Natural killer cell (primary cell): ENCODE data around the gene NUBPL. TPM values are rescaled to one million over a fixed set of nuclear protein-coding genes. Genes with fewer than 3 reads are reported as not detected.
"Not testable (repeated sequence)": the region's sequence is repeated elsewhere in the genome, so short reads cannot be mapped to it uniquely, and the experiment has no call there.

ENCODE experiments used
- ATAC-seq, 3 donors: fragments of 150-1000 bp in 2 of 3; fragments of 200-7000 bp in 1 of 3; cut with Tn5 transposase; 1 replicate in 1 of 3; 2 replicates in 2 of 3; pipeline ENCODE4 v1.10.0; 2021; ENCODE audit warnings: mild to moderate bottlenecking in 2 of 3, moderate library complexity in 2 of 3
- DNase-seq, 2 donors: peaks; one replicate each; pipeline versions ENCODE4 v3.0.0 to v3.0.0-alpha.2; 2013 to 2021; ENCODE audit warnings: mixed read lengths in 1 of 2
- H3K27ac ChIP-seq: one replicate; pipeline ENCODE4 v1.5.1; 2013; ENCODE audit warnings: mild to moderate bottlenecking, low read length
- H3K27me3 ChIP-seq: one replicate; pipeline ENCODE4 v1.6.1; 2013; ENCODE audit warnings: low read length; ENCODE audit not compliant: control insufficient read depth, insufficient read depth
- H3K36me3 ChIP-seq: one replicate; pipeline ENCODE4 v1.6.1; 2013; ENCODE audit warnings: low read length; ENCODE audit not compliant: control insufficient read depth, insufficient read depth
- H3K4me1 ChIP-seq: one replicate; pipeline ENCODE4 v1.6.1; 2013; ENCODE audit warnings: low read length; ENCODE audit not compliant: control insufficient read depth, insufficient read depth
- H3K4me3 ChIP-seq: one replicate; pipeline ENCODE4 v1.5.1; 2013; ENCODE audit warnings: low read length
- H3K9me3 ChIP-seq: one replicate; pipeline ENCODE4 v1.6.1; 2013; ENCODE audit warnings: low read length; ENCODE audit not compliant: control insufficient read depth, insufficient read depth
- H3K27ac Mint-ChIP-seq, 2 donors: one replicate each; pipeline ENCODE4 v1.8.0; 2022; ENCODE audit warnings: mild to moderate bottlenecking in 2 of 2, mixed read lengths in 2 of 2, moderate library complexity in 1 of 2
- H3K27me3 Mint-ChIP-seq, 2 donors: one replicate each; pipeline ENCODE4 v1.8.0; 2022; ENCODE audit warnings: low read depth in 2 of 2, mixed read lengths in 2 of 2
- H3K36me3 Mint-ChIP-seq: one replicate; pipeline ENCODE4 v1.8.0; 2022; ENCODE audit warnings: mixed read lengths
- H3K4me1 Mint-ChIP-seq, 2 donors: one replicate each; pipeline ENCODE4 v1.8.0; 2022; ENCODE audit warnings: mixed read lengths in 2 of 2
- H3K4me3 Mint-ChIP-seq: one replicate; pipeline ENCODE4 v1.8.0; 2022; ENCODE audit warnings: mild to moderate bottlenecking, moderate library complexity, mixed read lengths
- H3K9me3 Mint-ChIP-seq, 2 donors: one replicate each; pipeline ENCODE4 v1.8.0; 2022; ENCODE audit warnings: mixed read lengths in 2 of 2
- WGBS: methylation state at CpG from one replicate; pipeline ENCODE4 v1.1.7; 2013; ENCODE audit warnings: missing lambda C conversion rate; ENCODE audit not compliant: insufficient coverage; 5-methylcytosine and 5-hydroxymethylcytosine counted together
- intact Hi-C: fragments of 100-400 bp; cut with micrococcal nuclease; formaldehyde crosslinking; loops from one replicate; pipeline ENCODE4 v1.14.2; 2022
- total RNA-seq, 4 donors: library from RNA; stranded (reverse); fragments of 120-200 nt in 1 of 4; gene quantifications; one replicate each; pipeline versions ENCODE4 v1.2.3 to v1.2.4, GENCODE V29; 2013 to 2022
- TF ChIP-seq, protein P1 (sequence below): fragments of 200-600 bp; IDR thresholded peaks from one replicate; pipeline ENCODE4 v1.8.0; 2022; ENCODE audit warnings: antibody characterized with exemption

NUBPL gene
- total RNA-seq, 3 donors from 2014 or later (not counting 1 experiment from before 2014, with no cell fraction given): 7.1 to 8.5 (median 7.5) TPM

DNA sequence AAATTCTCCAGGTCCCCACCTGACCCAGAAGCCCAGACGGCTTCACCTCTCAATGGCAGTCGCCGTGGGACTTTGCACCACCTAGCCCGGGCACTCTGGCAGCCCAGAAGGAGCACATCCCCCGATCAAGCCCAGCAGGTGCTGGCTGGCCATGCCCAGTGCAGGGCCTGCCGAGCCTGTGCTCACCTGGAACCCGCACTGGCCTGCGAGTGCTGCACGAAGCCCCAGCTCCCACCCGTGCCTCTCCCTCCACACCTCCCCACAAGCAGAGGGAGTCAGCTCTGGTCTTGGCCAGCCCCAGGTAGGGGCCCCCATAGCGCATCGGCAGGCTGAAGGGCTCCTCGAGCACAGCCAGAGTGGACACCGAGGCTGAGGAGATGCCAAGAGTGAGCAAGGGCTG is 144.5 kb downstream of the NUBPL start:
- Histone ChIP-seq H3K9me3 (peaks cover 9% of the 10 kb centered on the region), H3K27me3 (no peaks in the 10 kb centered on the region), H3K36me3 (peaks cover 2% of the 10 kb centered on the region), H3K4me1 (no peaks in the 10 kb centered on the region), H3K4me3 (no peak overlapping the region), H3K27ac (no peak overlapping the region)
- ATAC-seq: no peak
- H3K36me3 Mint-ChIP-seq: peaks cover 12% of the 10 kb centered on the region
- WGBS: 93% methylated on average over 13 of the region's 14 CpGs
- TF ChIP-seq, protein P1, sequence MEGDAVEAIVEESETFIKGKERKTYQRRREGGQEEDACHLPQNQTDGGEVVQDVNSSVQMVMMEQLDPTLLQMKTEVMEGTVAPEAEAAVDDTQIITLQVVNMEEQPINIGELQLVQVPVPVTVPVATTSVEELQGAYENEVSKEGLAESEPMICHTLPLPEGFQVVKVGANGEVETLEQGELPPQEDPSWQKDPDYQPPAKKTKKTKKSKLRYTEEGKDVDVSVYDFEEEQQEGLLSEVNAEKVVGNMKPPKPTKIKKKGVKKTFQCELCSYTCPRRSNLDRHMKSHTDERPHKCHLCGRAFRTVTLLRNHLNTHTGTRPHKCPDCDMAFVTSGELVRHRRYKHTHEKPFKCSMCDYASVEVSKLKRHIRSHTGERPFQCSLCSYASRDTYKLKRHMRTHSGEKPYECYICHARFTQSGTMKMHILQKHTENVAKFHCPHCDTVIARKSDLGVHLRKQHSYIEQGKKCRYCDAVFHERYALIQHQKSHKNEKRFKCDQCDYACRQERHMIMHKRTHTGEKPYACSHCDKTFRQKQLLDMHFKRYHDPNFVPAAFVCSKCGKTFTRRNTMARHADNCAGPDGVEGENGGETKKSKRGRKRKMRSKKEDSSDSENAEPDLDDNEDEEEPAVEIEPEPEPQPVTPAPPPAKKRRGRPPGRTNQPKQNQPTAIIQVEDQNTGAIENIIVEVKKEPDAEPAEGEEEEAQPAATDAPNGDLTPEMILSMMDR: no peak
- H3K27me3 Mint-ChIP-seq: no peaks in the 10 kb centered on the region
- intact Hi-C loops: no loop called here
- H3K4me3 Mint-ChIP-seq: no peak overlapping the region
- no peak overlapping the region for H3K27ac Mint-ChIP-seq
- H3K9me3 Mint-ChIP-seq: peaks cover 2 to 10% of the 10 kb centered on the region in 2 donors
- no peaks in the 10 kb centered on the region for H3K4me1 Mint-ChIP-seq
- DNase-seq: no peak

DNA sequence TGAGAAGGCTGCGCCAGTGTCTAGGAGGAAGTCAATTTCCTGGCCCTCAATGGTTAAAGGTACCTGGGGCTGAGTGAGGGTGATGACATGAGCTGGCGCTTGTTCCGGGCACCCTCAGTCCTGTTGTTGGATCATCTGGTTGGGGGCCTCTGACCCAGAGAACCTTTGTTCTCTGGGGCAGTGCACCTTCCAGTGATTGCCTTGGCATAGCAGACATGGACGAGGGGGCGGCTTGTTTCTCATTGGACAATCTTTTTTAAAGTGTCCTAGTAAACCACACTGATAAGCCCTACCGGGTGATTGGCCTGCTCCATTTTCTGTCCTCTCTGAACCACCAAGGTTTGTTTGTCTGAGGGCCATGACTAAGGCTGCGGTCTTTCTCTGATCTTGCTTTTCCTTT is 147.5 kb downstream of the NUBPL start:
- intact Hi-C loops, H3K36me3 Mint-ChIP-seq, ATAC-seq, H3K9me3 ChIP-seq, H3K27ac ChIP-seq, DNase-seq, H3K36me3 ChIP-seq, H3K4me3 ChIP-seq, H3K4me3 Mint-ChIP-seq, H3K4me1 ChIP-seq, H3K27me3 ChIP-seq, H3K9me3 Mint-ChIP-seq, H3K4me1 Mint-ChIP-seq, H3K27ac Mint-ChIP-seq, H3K27me3 Mint-ChIP-seq: not testable (repeated sequence)
- WGBS: over 99% methylated on average over 7 of the region's 7 CpGs

DNA sequence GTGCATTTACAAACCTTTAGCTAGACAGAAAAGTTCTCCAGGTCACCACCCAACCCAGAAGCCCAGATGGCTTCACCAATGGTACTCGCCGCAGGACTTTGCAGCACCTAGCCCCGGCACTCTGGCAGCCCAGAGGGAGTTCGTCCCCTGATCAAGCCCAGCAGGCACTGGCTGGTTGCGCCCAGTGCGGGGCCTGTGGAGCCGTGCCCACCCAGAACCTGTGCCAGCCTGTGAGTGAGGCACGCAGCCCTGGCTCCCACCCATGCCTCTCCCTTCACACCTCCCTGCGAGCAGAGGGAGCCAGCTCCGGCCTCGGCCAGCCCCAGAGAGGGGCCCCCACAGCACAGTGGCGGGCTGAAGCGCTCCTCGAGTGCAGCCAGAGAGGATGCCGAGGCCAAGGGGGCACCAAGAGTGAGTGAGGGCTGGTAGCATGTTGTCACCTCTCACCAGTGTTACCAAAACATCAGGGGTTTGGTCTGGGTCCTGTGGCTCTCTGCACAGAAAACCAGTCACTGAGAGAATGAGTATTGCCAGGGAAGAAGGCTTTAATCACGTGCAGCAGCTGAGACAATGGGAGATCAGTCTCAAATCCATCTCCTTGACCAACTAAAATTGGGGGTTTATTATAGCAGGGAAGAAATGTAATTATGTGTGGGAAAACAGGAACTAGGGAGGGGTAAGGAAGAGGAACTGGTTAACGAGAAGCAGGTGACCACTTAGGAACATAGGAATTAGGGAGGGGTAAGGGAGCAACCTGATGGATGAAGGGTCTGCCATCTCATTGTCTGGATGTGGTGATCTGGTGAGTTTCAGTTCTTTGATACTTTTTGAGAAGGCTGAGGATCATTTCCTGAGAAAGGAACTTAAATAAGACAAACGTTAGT is 151.3 kb downstream of the NUBPL start:
- WGBS: 94% methylated on average over 18 of the region's 18 CpGs
- H3K9me3 ChIP-seq: no peaks in the 10 kb centered on the region
- intact Hi-C loops: no loop called here
- TF ChIP-seq, protein P1: no peak
- Mint-ChIP-seq H3K27me3 (no peaks in the 10 kb centered on the region), H3K27ac (no peak overlapping the region), H3K4me3 (no peak overlapping the region), H3K9me3 (peaks cover 2 to 4% of the 10 kb centered on the region in 2 donors), H3K36me3 (peaks cover 11% of the 10 kb centered on the region), H3K4me1 (peaks cover 0 to 4% of the 10 kb centered on the region in 2 donors)
- DNase-seq: no peak
- H3K4me3 ChIP-seq: no peak overlapping the region
- no peaks in the 10 kb centered on the region for H3K27me3 ChIP-seq
- no peaks in the 10 kb centered on the region for H3K4me1 ChIP-seq
- no peak overlapping the region for H3K27ac ChIP-seq
- no peak for ATAC-seq
- H3K36me3 ChIP-seq: no peaks in the 10 kb centered on the region

DNA sequence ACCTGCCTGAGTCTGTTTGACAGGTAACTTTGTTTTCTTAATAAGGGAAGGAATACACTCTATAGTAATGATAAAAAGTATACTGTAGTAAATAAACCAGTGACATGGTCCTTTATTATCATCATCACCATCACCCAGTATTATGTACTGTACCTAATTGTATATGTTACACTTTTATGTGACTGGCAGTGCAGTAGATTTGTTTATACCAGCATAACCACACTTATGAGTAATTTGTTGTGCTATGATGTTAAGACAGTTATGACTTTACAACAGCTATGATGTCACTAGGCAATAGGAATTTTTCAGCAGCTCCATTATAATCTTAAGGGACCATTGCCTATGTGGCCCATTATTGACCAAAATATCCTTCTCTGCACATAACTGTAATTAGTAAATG is 155.0 kb downstream of the NUBPL start:
- intact Hi-C loops: no loop called here
- Histone ChIP-seq H3K27ac (no peak overlapping the region), H3K27me3 (no peaks in the 10 kb centered on the region), H3K4me3 (no peak overlapping the region), H3K36me3 (no peaks in the 10 kb centered on the region), H3K9me3 (no peaks in the 10 kb centered on the region), H3K4me1 (no peaks in the 10 kb centered on the region)
- H3K4me1 Mint-ChIP-seq: peaks cover 0 to 4% of the 10 kb centered on the region in 2 donors
- DNase-seq (no peak), ATAC-seq (no peak)
- H3K27ac Mint-ChIP-seq: no peak overlapping the region
- no peak overlapping the region for H3K4me3 Mint-ChIP-seq
- no peaks in the 10 kb centered on the region for H3K9me3 Mint-ChIP-seq
- TF ChIP-seq, protein P1: no peak
- peaks cover 11% of the 10 kb centered on the region for H3K36me3 Mint-ChIP-seq
- no peaks in the 10 kb centered on the region for H3K27me3 Mint-ChIP-seq
